Measurements from ENCODE around the gene TBX19. TPM values are rescaled to one million over a fixed set of nuclear protein-coding genes. Genes with fewer than 3 reads are reported as not detected.

TBX19 gene
- total and polyA plus RNA-seq, 8 donors, result 1.8 to 8.2 (median 5.1) TPM

DNA sequence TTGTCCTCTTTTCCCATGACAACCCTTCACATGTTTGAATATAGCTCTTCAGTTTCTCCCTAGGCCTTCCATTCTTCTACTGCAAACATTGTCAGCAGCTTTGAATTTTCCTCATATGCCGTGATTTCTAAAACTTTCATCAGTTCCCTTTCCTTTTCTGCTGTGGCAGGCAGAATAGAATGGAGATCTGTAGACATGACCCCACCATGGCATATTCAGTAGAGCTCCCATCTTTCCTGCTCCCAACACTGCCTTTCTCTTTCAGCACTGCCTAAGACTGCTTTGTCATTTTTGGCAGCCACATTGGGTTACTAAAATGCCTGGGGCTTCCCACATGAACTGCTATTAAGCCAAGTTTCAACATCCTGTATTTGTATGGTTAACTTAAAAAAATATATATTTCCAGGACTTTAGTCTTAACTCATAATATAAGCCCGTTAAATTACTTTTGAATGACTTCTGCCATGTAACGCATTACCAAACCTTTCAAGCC, 60.9 kb downstream of the TBX19 start:
- Histone ChIP-seq H3K4me3 (no peak overlapping the region), H3K36me3 (no peaks in the 10 kb centered on the region), H3K27me3 (no peaks in the 10 kb centered on the region), H3K27ac (peak overlapping the region in 1 of 2 donors; percentile 1), H3K9me3 (no peaks in the 10 kb centered on the region), H3K4me1 (peaks cover 7 to 13% of the 10 kb centered on the region in 2 donors)
- intact Hi-C loops (cut with DNase I), result loop anchor here in 1 of 2 donors (10.0 kb wide), 1 partner anchor 233 kb away; the partner anchor contains the start of gene XCL1
- ATAC-seq (no peak), DNase-seq (no peak)
- TF ChIP-seq, protein P1, sequence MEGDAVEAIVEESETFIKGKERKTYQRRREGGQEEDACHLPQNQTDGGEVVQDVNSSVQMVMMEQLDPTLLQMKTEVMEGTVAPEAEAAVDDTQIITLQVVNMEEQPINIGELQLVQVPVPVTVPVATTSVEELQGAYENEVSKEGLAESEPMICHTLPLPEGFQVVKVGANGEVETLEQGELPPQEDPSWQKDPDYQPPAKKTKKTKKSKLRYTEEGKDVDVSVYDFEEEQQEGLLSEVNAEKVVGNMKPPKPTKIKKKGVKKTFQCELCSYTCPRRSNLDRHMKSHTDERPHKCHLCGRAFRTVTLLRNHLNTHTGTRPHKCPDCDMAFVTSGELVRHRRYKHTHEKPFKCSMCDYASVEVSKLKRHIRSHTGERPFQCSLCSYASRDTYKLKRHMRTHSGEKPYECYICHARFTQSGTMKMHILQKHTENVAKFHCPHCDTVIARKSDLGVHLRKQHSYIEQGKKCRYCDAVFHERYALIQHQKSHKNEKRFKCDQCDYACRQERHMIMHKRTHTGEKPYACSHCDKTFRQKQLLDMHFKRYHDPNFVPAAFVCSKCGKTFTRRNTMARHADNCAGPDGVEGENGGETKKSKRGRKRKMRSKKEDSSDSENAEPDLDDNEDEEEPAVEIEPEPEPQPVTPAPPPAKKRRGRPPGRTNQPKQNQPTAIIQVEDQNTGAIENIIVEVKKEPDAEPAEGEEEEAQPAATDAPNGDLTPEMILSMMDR (IDR thresholded peaks at IDR 0.05), result no peak

DNA sequence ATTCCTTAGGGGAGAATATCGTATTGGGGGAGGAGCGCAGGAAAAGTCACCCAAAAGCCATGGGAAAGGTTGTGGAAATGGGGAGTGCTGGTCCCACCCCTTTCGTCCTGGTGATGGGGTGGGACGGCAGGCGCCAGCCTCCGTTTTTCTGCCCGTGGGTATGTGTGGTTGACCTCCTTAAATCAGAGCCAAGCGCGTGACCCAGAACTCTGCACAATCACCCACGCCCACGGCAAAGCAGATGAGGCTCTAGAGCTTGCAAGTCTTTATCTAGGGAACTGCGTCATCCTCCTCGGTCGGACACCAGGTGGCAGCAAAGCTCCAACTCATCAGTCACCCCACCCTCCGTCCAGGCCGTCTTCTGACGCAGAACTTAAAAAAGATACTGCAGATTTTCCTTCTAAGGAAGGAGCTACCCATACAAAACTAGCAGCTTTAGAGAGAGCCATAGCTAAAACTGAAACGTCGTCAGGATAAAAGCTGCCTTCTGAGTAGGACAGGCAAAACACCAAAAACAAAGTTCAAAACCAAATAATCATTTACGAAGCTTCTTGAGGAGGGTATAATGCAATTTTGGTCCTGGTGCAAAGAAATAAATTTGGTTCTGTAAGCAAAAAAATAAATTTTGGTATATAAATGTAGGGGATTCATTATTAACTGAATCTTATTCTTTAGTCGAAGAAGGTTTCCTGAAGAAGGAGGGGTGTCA, 62.0 kb downstream of the TBX19 start:
- peaks cover 7 to 13% of the 10 kb centered on the region in 2 donors for H3K4me1 ChIP-seq
- no peaks in the 10 kb centered on the region for H3K27me3 ChIP-seq
- H3K4me3 ChIP-seq, result no peak overlapping the region
- H3K9me3 ChIP-seq, result no peaks in the 10 kb centered on the region
- peak; percentile 99 for ATAC-seq
- intact Hi-C loops (cut with DNase I), result loop anchor here in 1 of 2 donors (10.0 kb wide), 1 partner anchor 232 kb away; the partner anchor contains the start of gene XCL1
- no peaks in the 10 kb centered on the region for H3K36me3 ChIP-seq
- H3K27ac ChIP-seq, result peak overlapping the region in 1 of 2 donors; percentile 62
- TF ChIP-seq, protein P1 (IDR thresholded peaks at IDR 0.05), result peak; percentile 77 to 81
- peak; percentile 86 to 93 (median 90) for DNase-seq

DNA sequence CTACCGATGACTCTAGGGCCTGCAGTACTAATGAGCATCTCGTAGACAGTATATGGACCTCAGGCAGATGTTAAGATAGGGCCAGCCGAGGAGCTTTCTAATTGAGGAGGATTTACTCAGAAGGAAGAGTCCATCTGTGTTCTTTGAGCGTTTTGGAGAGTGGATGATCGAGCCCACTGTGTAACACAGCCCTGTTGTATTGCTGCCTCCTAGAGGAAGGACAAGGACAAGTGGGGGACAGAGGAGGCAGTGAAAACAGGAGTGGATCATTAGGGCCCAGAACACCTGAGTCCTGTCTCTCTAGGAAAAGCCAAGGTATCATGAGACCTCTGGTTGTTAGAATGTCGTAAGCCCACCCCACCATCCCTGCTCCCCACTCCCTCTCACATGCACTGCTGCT, 62.9 kb downstream of the TBX19 start:
- intact Hi-C loops (cut with DNase I), result loop anchor here in 1 of 2 donors (10.0 kb wide), 1 partner anchor 231 kb away; the partner anchor contains the start of gene XCL1
- Histone ChIP-seq H3K27ac (no peak overlapping the region), H3K4me3 (no peak overlapping the region), H3K4me1 (peaks cover 7 to 13% of the 10 kb centered on the region in 2 donors), H3K27me3 (no peaks in the 10 kb centered on the region), H3K9me3 (no peaks in the 10 kb centered on the region), H3K36me3 (no peaks in the 10 kb centered on the region)
- ATAC-seq (peak; percentile 30), DNase-seq (no peak)
- TF ChIP-seq, protein P1 (IDR thresholded peaks at IDR 0.05), result no peak

DNA sequence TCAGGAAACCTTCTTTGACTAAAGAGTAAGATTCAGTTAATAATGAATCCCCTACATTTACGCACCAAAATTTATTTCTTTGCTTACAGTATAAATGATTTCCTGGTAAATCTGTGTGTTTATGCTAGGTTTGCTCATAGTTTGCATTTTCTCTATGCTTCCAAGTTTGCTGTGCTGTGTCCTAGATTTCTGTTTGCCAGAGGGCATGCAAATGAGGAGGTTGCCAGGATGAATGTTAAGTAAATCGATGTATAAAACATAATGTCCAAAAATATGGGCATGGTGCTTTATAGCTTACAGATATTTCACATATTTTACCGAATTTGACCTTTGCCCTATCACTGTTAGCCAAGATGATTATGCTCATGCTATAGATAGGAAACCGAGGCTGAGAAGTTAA, 63.8 kb downstream of the TBX19 start:
- Histone ChIP-seq H3K27ac (no peak overlapping the region), H3K9me3 (no peaks in the 10 kb centered on the region), H3K4me3 (no peak overlapping the region), H3K27me3 (no peaks in the 10 kb centered on the region), H3K36me3 (no peaks in the 10 kb centered on the region), H3K4me1 (peaks cover 7 to 13% of the 10 kb centered on the region in 2 donors)
- TF ChIP-seq, protein P1 (IDR thresholded peaks at IDR 0.05), result no peak
- no peak for DNase-seq
- intact Hi-C loops (cut with DNase I), result loop anchor here in 1 of 2 donors (10.0 kb wide), 1 partner anchor 230 kb away; the partner anchor contains the start of gene XCL1
- no peak for ATAC-seq

DNA sequence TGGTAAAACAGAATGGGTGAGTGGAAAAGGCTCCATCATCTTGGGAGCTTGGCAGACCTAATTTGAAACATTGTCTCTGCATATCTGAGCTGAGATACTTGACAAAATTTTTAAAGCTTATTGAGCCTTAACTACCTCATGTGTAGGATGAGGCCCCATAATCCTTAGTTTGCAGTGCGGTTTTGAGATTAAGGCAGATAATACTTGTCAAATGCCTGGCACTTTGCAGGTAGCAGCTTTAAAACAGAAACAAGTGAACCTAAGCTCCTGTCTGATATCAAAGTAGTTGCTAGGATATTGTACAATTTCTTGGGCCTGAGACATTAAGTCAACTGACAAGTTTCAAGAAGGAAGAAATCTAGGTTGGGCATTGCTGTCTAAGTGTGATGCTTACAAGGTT, 65.3 kb downstream of the TBX19 start:
- TF ChIP-seq, protein P1 (IDR thresholded peaks at IDR 0.05), result no peak
- intact Hi-C loops (cut with DNase I), result loop anchor here in 1 of 2 donors (10.0 kb wide), 1 partner anchor 229 kb away; the partner anchor contains the start of gene XCL1
- no peaks in the 10 kb centered on the region for H3K27me3 ChIP-seq
- ATAC-seq (no peak), DNase-seq (no peak)
- peaks cover 7 to 13% of the 10 kb centered on the region in 2 donors for H3K4me1 ChIP-seq
- no peaks in the 10 kb centered on the region for H3K36me3 ChIP-seq
- H3K4me3 ChIP-seq, result no peak overlapping the region
- H3K27ac ChIP-seq, result no peak overlapping the region
- H3K9me3 ChIP-seq, result no peaks in the 10 kb centered on the region

Measured in left lung (tissue), 10 donors.